WERI-Rb-1 (cell line): ENCODE measurements around the gene CIP2A.

Experiments used
- DNase-seq: peaks from one replicate; pipeline ENCODE4 v3.0.0-alpha.2; 2020
- H3K27ac ChIP-seq: fragments of 250-450 bp; sonication (Bioruptor Pico); 2 replicates; pipeline ENCODE4 v1.5.1; 2020; ENCODE audit warnings: mild to moderate bottlenecking, moderate library complexity
- H3K27me3 ChIP-seq: fragments of 250-450 bp; sonication (Bioruptor Pico); 2 replicates; pipeline ENCODE4 v1.5.1; 2021; ENCODE audit warnings: mild to moderate bottlenecking, low read depth, moderate library complexity; ENCODE audit not compliant: insufficient read depth, severe bottlenecking
- H3K36me3 ChIP-seq: fragments of 250-450 bp; sonication (Bioruptor Pico); 2 replicates; pipeline ENCODE4 v1.5.1; 2020; ENCODE audit warnings: mild to moderate bottlenecking, moderate library complexity
- H3K4me3 ChIP-seq: 2 replicates; pipeline ENCODE4 v1.5.1; 2011; ENCODE audit warnings: low read depth, mild to moderate bottlenecking, control low read depth, low read length
- H3K9me3 ChIP-seq: fragments of 250-450 bp; sonication (Bioruptor Pico); 2 replicates; pipeline ENCODE4 v1.5.1; 2021; ENCODE audit warnings: mild to moderate bottlenecking, moderate library complexity; ENCODE audit not compliant: severe bottlenecking
- CTCF ChIP-seq: IDR thresholded peaks from 2 replicates; pipeline ENCODE4 v1.5.1; 2011; ENCODE audit warnings: low read depth, mild to moderate bottlenecking, control low read depth, inconsistent platforms, low read length

CIP2A gene

GRCh38 chr3:108509263-108509662 is 80.0 kb downstream of the CIP2A start:
- H3K4me3 ChIP-seq = no peak overlapping the region
- no peak for TF ChIP-seq CTCF
- H3K27ac ChIP-seq = no peak overlapping the region
- H3K36me3 ChIP-seq = no peaks in the 10 kb centered on the region
- DNase-seq = no peak
- no peaks in the 10 kb centered on the region for H3K27me3 ChIP-seq
- H3K9me3 ChIP-seq = no peaks in the 10 kb centered on the region

GRCh38 chr3:108507902-108508301 is 81.3 kb downstream of the CIP2A start:
- DNase-seq = no peak
- Histone ChIP-seq H3K9me3 (no peaks in the 10 kb centered on the region), H3K4me3 (no peak overlapping the region), H3K27me3 (no peaks in the 10 kb centered on the region), H3K27ac (no peak overlapping the region), H3K36me3 (no peaks in the 10 kb centered on the region)
- TF ChIP-seq CTCF = no peak

- Histone ChIP-seq H3K36me3 (no peaks in the 10 kb centered on the region), H3K27me3 (no peaks in the 10 kb centered on the region), H3K27ac (no peak overlapping the region), H3K9me3 (no peaks in the 10 kb centered on the region), H3K4me3 (no peak overlapping the region)
- no peak for DNase-seq
- peak; percentile 29; the same call in 1 of the 2 replicates for TF ChIP-seq CTCF
Measured at GRCh38 chr3:108505811-108506210, 83.4 kb downstream of the CIP2A start.

- no peak for DNase-seq
- no peak for TF ChIP-seq CTCF
- no peaks in the 10 kb centered on the region for H3K9me3 ChIP-seq
- no peaks in the 10 kb centered on the region for H3K36me3 ChIP-seq
- H3K27ac ChIP-seq = no peak overlapping the region
- no peak overlapping the region for H3K4me3 ChIP-seq
- H3K27me3 ChIP-seq = no peaks in the 10 kb centered on the region
Measured at GRCh38 chr3:108503722-108504121, 85.5 kb downstream of the CIP2A start.

GRCh38 chr3:108501535-108501934 is 87.7 kb downstream of the CIP2A start:
- DNase-seq = no peak
- Histone ChIP-seq H3K27ac (no peak overlapping the region), H3K4me3 (no peak overlapping the region), H3K36me3 (no peaks in the 10 kb centered on the region), H3K27me3 (no peaks in the 10 kb centered on the region), H3K9me3 (no peaks in the 10 kb centered on the region)
- no peak for TF ChIP-seq CTCF

- no peaks in the 10 kb centered on the region for H3K27me3 ChIP-seq
- no peak overlapping the region for H3K4me3 ChIP-seq
- no peak overlapping the region for H3K27ac ChIP-seq
- no peaks in the 10 kb centered on the region for H3K9me3 ChIP-seq
- no peaks in the 10 kb centered on the region for H3K36me3 ChIP-seq
- no peak for TF ChIP-seq CTCF
- DNase-seq = no peak
Measured at GRCh38 chr3:108500728-108501127, 88.5 kb downstream of the CIP2A start.
